ENCODE data around the gene TICAM1.
"Not testable (repeated sequence)": the region's sequence is repeated elsewhere in the genome, so short reads cannot be mapped to it uniquely, and the experiment has no call there.

TICAM1 gene

DNA sequence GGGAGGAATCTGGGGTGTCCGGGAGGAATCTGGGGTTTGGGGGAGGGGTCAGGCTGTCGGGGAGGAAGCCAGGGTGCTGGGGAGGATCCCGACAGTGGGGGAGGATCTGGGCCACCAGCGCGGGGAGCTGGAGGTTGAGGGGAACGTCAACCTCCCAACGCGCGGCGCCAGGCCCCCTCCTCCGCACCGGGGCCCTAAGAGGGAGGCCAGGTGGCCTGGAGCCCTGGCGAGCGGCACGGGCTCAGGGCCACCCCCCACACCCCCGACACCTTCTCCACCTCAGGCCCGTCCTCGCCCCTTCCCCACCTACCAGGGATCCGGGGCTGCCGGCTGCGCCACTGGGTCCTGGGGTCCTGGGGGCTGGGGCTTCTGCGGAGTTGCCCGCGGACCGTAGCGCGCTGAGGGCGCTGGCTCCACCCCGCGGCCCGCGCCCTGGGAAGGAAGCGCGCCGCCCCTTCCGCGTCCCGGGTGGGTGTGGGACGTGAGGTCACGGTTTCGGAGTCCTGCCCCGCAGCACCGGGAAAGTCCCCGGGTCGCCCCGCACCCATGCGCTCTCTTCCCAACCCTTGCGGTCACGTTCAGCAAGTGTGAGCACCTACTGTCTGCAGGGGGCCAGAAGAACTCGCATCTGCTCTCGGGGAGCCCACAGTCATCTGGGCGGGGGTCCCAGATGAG is at the start of gene TICAM1:
Gene TICAM1, minus strand, starts transcription at position 409 of the 675 bp plus-strand sequence. CDS start 13,335 bp downstream, outside the sequence.
- peak; percentile 68 for DNase-seq (ENCODE audit: low spot score)

DNA sequence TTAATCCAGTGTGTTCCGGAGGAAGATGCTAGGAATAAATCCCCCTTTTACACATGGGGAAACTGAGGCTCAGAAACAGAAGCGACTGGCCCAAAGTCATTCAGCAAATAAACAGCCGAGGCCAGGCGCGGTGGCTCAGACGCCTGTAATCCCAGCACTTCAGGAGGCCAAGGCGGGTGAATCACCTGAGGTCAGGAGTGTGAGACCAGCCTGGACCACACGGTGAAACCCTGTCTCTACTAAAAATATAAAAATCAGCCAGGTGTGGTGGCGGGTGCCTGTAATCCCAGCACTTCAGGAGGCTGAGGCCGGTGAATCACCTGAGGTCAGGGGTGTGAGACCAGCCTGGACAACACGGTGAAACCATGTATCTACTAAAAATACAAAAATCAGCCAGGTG is 47.5 kb upstream of the TICAM1 start:
- DNase-seq (ENCODE audit: low spot score), result no peak

DNA sequence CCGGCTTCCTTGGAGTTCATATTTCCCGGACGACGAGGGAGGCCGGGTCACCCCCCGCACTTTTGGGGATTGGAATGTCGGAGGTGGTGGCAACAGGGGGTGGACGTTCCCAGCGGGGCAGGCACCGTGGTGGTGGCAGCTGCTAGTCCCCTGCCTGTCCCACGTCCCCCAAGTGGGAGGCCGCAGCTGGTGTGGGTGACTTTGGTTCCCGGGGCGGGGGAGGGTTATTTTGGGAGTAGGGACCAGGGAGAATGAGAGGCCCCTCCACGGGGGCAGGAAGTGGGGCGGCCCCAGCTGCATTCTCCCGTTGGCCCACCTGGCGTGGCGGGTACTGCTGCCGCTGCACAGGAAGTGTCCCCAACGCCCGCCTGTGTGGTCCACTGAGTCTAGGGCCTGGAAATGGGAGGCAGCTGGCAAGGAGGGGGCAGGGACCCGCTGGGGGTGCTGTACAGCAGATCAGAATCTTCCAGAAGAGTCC is 47.0 kb upstream of the TICAM1 start:
- peak; percentile 81 for DNase-seq (ENCODE audit: low spot score)

GRCh38 chr19:4877753-4878490 is 46.4 kb upstream of the TICAM1 start:
- DNase-seq (ENCODE audit: low spot score), result no peak

GRCh38 chr19:4873930-4874329 is 42.4 kb upstream of the TICAM1 start:
- DNase-seq (ENCODE audit: low spot score), result no peak

GRCh38 chr19:4871711-4872110 is 40.2 kb upstream of the TICAM1 start:
- DNase-seq (ENCODE audit: low spot score), result no peak

GRCh38 chr19:4870025-4870700 is 38.7 kb upstream of the TICAM1 start:
- DNase-seq (ENCODE audit: low spot score), result no peak

GRCh38 chr19:4868286-4868834 is 36.8 kb upstream of the TICAM1 start:
- no peak for DNase-seq (ENCODE audit: low spot score)

- peak; percentile 93 for DNase-seq (ENCODE audit: low spot score)
Observed at GRCh38 chr19:4867534-4868285, 36.2 kb upstream of the TICAM1 start, which contains the start of gene PLIN3. PLIN3 (minus strand) TSS chr19:4867667; CDS start chr19:4861394, 6,273 bp downstream.

DNA sequence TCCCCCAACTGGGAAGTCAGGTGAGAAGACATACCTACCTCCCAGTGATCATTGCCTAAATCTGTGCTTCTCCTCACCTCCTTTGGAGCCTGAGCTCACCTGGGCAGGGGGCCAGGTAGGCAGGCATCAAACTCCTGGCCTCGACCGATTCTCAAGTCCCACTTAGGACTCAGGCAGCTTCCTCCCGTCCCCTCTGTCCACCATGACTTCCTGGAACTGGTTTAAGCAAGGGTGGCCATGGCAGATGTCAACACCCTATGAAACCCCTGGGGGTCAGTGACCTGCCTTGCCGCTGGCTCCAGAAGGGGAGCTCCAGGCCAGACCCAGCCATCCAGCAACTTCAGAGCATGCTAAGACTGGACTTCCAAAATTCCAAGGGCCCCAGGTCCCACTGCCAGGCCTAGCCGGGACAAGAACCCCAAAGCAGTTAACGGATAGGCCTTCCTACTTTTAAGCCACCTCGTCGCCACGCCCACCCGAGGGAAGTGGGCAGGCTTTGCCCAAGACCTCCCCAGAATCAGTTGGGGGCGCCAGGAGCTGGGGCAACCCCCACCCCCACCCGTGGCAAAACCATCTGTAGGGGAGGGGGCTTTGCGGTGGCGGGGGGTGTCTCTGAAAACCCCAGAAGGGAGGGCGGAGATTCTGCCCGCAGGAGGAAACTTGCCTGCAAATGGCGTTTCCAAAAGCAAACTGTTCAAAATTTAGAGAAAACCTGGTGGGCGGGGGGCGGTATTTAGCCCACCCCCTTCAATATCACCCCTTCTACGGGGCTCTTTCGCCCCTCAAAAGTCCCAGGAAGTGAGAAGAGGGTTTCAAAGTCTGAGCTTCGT is 35.3 kb upstream of the TICAM1 start:
- peak; percentile 71 for DNase-seq (ENCODE audit: low spot score)

- DNase-seq (ENCODE audit: low spot score), result no peak
Observed at GRCh38 chr19:4861147-4861546, 29.6 kb upstream of the TICAM1 start.

- DNase-seq (ENCODE audit: low spot score), result no peak
Observed at GRCh38 chr19:4859697-4860096, 28.2 kb upstream of the TICAM1 start.

- DNase-seq (ENCODE audit: low spot score), result not testable (repeated sequence)
Observed at GRCh38 chr19:4856468-4856867, 25.0 kb upstream of the TICAM1 start.

- not testable (repeated sequence) for DNase-seq (ENCODE audit: low spot score)
Observed at GRCh38 chr19:4853506-4853905, 22.0 kb upstream of the TICAM1 start.

DNA sequence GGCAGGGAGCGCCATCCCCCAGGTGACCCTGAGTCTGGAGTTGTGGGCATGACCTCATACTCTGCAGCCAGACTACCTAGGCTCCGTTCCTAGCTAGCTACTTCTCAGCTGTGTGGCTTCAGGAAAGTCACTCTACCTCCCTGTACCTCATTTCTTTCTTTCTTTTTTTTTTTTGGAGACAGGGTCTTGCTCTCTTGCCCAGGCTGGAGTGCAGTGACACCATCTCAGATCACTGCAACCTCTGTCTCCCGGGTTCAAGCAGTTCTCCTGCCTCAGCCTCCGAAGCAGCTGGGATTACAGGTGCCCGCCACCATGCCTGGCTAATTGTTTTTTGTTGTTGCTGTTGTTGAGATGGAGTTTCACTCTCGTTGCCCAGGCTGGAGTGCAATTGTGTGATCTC is 21.0 kb upstream of the TICAM1 start:
- DNase-seq (ENCODE audit: low spot score), result no peak

DNA sequence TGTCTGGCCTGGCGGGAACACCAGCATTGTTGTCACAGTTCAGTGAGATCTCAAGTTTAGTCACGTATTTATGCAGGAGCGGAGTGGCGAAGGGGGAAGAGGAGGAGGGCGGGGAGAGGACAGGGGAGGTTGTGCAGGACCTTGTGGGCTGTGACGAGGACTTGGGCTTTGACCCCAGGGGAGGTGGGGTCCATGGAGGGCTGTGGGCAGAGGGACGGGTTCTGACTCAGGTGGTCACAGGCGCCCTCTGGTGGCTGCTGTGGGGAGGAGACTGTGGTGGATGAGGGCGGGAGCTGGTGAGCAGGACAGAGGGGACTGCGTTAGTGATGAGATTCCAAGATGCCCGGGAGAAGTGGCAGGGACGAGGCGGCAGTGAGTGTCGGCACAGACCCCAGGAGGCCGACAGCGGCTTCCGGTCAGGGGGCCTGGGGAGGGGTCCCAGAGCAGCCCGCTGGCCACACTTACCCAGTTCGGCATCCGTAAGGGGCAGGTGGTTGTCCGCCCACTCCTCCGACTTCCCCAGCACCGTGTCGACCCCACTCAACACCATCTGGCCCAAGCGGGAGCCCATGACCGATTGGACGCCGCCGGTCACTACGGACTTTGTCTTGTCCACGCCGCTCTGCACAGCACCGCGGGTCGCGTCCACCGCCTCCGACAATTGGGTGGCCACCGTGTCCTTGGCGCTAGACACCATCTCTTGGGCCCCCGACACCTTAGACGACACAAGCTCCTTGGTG is 20.2 kb upstream of the TICAM1 start:
- peak; percentile 82 for DNase-seq (ENCODE audit: low spot score)

DNA sequence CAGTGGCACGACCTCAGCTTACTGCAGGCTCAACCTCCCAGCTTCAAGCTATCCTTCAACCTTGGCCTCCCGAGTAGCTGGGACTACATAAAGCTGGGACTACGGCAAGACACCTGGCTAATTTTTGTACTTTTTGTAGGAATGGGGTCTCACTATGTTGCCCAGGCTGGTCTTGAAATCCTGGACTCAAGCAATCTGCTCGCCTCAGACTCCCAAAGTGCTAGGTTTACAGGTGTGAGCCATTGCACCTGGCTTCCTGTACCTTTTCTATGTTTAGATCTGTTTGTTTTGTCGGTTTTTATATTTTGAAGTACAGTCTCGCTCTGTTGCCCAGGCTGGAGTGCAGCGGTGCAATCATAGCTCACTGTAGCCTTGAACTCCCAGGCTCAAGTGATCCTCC is 17.5 kb upstream of the TICAM1 start:
- DNase-seq (ENCODE audit: low spot score), result no peak

- no peak for DNase-seq (ENCODE audit: low spot score)
Observed at GRCh38 chr19:4847190-4847973, 15.9 kb upstream of the TICAM1 start.

- not testable (repeated sequence) for DNase-seq (ENCODE audit: low spot score)
Observed at GRCh38 chr19:4845975-4846374, 14.5 kb upstream of the TICAM1 start.
